ENCODE results near the gene ADGRA3.

DNA sequence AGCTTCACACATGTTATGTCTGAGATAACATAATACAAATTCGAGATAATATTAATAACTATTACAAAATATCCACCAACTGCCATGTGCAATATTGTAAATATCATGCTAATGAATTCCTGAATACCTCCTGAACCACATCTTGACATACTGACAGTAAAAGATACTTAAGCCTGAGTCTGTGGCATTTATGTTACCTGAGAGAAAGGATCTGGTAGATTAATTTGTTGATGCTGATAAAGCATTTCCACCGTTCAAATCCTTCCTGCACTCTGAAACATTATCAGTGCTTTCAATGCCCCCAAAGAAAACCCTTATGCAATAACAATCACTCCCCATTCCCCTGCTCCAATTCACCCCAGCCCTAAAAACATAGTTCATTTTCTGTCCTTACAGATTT, 38.8 kb upstream of the ADGRA3 start:
- TF ChIP-seq, protein P1, sequence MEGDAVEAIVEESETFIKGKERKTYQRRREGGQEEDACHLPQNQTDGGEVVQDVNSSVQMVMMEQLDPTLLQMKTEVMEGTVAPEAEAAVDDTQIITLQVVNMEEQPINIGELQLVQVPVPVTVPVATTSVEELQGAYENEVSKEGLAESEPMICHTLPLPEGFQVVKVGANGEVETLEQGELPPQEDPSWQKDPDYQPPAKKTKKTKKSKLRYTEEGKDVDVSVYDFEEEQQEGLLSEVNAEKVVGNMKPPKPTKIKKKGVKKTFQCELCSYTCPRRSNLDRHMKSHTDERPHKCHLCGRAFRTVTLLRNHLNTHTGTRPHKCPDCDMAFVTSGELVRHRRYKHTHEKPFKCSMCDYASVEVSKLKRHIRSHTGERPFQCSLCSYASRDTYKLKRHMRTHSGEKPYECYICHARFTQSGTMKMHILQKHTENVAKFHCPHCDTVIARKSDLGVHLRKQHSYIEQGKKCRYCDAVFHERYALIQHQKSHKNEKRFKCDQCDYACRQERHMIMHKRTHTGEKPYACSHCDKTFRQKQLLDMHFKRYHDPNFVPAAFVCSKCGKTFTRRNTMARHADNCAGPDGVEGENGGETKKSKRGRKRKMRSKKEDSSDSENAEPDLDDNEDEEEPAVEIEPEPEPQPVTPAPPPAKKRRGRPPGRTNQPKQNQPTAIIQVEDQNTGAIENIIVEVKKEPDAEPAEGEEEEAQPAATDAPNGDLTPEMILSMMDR (conservative IDR thresholded peaks at IDR 0.05; ENCODE audit: low read length) = no peak
- no peak for TF ChIP-seq EZH2phosphoT487 (IDR thresholded peaks at IDR 0.05; ENCODE audit: borderline replicate concordance)
